ENCODE measurements around the gene RAB31. TPM values are rescaled to one million over a fixed set of nuclear protein-coding genes. Genes with fewer than 3 reads are reported as not detected.

RAB31 gene
- total RNA-seq, 3 donors from 2014 or later = 22.4 to 110 (median 32.4) TPM

- H3K27ac ChIP-seq = no peak overlapping the region
- H3K36me3 ChIP-seq = no peaks in the 10 kb centered on the region
- no peaks in the 10 kb centered on the region for H3K27me3 ChIP-seq
- no peak for DNase-seq (ENCODE audit: low spot score in 2 of 2)
- H3K9me3 ChIP-seq = no peaks in the 10 kb centered on the region
- H3K4me1 ChIP-seq = no peaks in the 10 kb centered on the region
- intact Hi-C loops (cut with DNase I; ENCODE audit: low total_unique reads) = no loop called here
- TF ChIP-seq, protein P1, sequence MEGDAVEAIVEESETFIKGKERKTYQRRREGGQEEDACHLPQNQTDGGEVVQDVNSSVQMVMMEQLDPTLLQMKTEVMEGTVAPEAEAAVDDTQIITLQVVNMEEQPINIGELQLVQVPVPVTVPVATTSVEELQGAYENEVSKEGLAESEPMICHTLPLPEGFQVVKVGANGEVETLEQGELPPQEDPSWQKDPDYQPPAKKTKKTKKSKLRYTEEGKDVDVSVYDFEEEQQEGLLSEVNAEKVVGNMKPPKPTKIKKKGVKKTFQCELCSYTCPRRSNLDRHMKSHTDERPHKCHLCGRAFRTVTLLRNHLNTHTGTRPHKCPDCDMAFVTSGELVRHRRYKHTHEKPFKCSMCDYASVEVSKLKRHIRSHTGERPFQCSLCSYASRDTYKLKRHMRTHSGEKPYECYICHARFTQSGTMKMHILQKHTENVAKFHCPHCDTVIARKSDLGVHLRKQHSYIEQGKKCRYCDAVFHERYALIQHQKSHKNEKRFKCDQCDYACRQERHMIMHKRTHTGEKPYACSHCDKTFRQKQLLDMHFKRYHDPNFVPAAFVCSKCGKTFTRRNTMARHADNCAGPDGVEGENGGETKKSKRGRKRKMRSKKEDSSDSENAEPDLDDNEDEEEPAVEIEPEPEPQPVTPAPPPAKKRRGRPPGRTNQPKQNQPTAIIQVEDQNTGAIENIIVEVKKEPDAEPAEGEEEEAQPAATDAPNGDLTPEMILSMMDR (IDR thresholded peaks at IDR 0.05) = no peak
- TF ChIP-seq POLR2A (IDR thresholded peaks at IDR 0.05) = no peak
- TF ChIP-seq POLR2AphosphoS5 (IDR thresholded peaks at IDR 0.05) = no peak
- no peak overlapping the region for H3K4me3 ChIP-seq
Measured at GRCh38 chr18:9884090-9884489, 176.0 kb downstream of the RAB31 start.

DNA sequence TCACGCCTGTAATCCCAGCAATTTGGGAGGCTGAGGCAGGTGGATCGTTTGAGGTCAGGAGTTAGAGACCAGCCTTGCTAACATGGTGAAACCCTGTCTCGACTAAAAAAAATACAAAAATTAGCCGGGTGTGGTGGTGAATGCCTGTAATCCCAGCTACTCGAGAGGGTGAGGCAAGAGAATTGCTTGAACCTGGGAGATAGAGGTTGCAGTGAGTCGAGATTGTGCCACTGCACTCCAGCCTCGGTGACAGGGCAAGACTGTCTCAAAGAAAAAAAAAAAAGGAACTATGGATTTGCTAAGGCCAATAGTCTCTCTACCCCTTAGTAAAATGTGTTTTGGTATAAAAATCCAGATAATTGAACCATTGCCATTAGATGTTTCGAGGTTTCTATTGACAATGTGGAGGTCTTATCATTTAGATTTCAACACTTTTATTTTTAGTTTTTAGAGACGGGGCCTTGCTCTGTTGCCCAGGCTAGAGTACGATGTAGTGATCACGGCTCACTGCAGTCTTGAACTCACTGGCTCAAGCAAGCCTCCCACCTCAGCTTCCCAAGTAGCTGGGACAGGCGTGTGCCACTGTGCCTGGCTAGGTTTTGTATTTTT lies 176.5 kb downstream of the RAB31 start:
- Histone ChIP-seq H3K27ac (no peak overlapping the region), H3K9me3 (no peaks in the 10 kb centered on the region), H3K4me3 (no peak overlapping the region), H3K36me3 (no peaks in the 10 kb centered on the region), H3K4me1 (no peaks in the 10 kb centered on the region), H3K27me3 (no peaks in the 10 kb centered on the region)
- TF ChIP-seq, protein P1 (IDR thresholded peaks at IDR 0.05) = no peak
- TF ChIP-seq POLR2AphosphoS5 (IDR thresholded peaks at IDR 0.05) = no peak
- no peak for TF ChIP-seq POLR2A (IDR thresholded peaks at IDR 0.05)
- intact Hi-C loops (cut with DNase I; ENCODE audit: low total_unique reads) = no loop called here
- no peak for DNase-seq (ENCODE audit: low spot score in 2 of 2)

DNA sequence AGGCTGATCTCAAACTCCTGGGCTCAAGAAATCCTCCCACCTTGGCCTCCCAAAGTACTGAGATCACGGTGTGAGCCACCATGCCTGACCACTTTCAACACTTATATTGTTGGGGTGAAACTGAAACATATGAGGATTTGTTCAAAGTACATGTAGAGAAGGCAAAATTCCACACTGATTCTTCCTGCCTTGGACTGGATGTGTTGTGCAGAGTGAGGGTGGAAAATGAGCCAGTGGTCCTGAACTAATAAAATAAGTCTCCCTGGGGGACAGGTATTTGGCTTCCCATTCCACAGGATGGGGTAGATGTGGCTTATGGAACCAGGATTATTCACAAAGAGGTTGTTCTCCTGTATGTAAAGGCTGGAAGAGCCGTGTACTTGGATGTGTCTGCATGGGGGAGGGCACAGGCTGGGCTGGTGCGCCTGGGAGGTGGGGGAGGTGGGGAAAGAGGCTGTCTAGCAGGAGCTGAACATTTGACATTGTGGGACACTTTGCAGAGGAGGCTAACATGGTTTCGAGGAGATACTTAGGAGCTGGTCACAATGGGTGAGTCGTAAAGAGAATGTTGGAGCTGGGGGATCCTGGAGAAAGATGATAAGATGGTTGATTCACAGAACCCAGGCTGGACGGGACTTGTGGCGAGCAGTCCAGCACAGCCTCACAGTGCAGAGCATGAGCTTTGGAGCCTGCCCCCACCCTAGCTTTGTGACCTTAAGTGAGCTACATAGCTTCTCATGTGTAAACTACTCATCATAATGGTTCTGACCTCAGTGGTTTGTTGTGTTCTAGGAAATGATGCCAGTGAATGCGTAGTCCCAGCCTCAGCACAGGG lies 177.3 kb downstream of the RAB31 start, which contains the start of gene TXNDC2:
Gene TXNDC2 (plus strand): TSS at position 804 of the 835 bp plus-strand sequence. CDS start 708 bp downstream, outside the sequence.
- H3K9me3 ChIP-seq = no peaks in the 10 kb centered on the region
- H3K36me3 ChIP-seq = no peaks in the 10 kb centered on the region
- no peaks in the 10 kb centered on the region for H3K4me1 ChIP-seq
- intact Hi-C loops (cut with DNase I; ENCODE audit: low total_unique reads) = no loop called here
- TF ChIP-seq POLR2A (IDR thresholded peaks at IDR 0.05) (no peak), POLR2AphosphoS5 (IDR thresholded peaks at IDR 0.05) (no peak)
- TF ChIP-seq, protein P1 (IDR thresholded peaks at IDR 0.05) = no peak
- H3K4me3 ChIP-seq = no peak within 1 kb of the TSS
- no peaks in the 10 kb centered on the region for H3K27me3 ChIP-seq
- no peak for DNase-seq (ENCODE audit: low spot score in 2 of 2)
- H3K27ac ChIP-seq = no peak within 1 kb of the TSS

DNA sequence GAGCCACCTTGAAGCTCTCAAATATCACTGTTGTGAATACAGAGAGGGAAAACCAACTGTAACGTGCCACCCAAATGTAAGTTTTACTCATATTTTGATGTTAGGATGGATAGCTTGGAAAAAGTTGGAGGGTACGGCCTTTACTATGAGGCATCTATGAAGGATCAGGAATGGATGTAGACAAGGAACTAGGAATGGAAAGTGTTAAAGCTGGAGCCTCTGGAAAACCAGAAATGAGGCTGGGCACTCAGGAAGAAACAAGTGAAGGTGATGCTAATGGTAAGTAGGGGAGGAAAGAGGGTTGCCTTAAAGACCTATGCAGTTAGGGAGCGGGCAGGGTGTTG lies 177.9 kb downstream of the RAB31 start:
- no peak for TF ChIP-seq POLR2A (IDR thresholded peaks at IDR 0.05)
- TF ChIP-seq, protein P1 (IDR thresholded peaks at IDR 0.05) = no peak
- no peak for TF ChIP-seq POLR2AphosphoS5 (IDR thresholded peaks at IDR 0.05)
- H3K4me3 ChIP-seq = no peak overlapping the region
- intact Hi-C loops (cut with DNase I; ENCODE audit: low total_unique reads) = no loop called here
- no peak for DNase-seq (ENCODE audit: low spot score in 2 of 2)
- no peak overlapping the region for H3K27ac ChIP-seq
- no peaks in the 10 kb centered on the region for H3K27me3 ChIP-seq
- no peaks in the 10 kb centered on the region for H3K9me3 ChIP-seq
- H3K4me1 ChIP-seq = no peaks in the 10 kb centered on the region
- H3K36me3 ChIP-seq = no peaks in the 10 kb centered on the region

GRCh38 chr18:9887992-9888391 lies 179.9 kb downstream of the RAB31 start:
- Histone ChIP-seq H3K36me3 (no peaks in the 10 kb centered on the region), H3K4me1 (no peaks in the 10 kb centered on the region), H3K9me3 (no peaks in the 10 kb centered on the region), H3K27ac (no peak overlapping the region), H3K4me3 (no peak overlapping the region), H3K27me3 (no peaks in the 10 kb centered on the region)
- intact Hi-C loops (cut with DNase I; ENCODE audit: low total_unique reads) = no loop called here
- no peak for TF ChIP-seq POLR2AphosphoS5 (IDR thresholded peaks at IDR 0.05)
- no peak for TF ChIP-seq POLR2A (IDR thresholded peaks at IDR 0.05)
- TF ChIP-seq, protein P1 (IDR thresholded peaks at IDR 0.05) = no peak
- DNase-seq (ENCODE audit: low spot score in 2 of 2) = no peak

Data from breast epithelium (tissue), 4 donors.